GM23338 (cell line): ENCODE data around the gene STK4. TPM values are rescaled to one million over a fixed set of nuclear protein-coding genes. Genes with fewer than 3 reads are reported as not detected.

Source experiments
- ATAC-seq: fragments of 200-7000 bp; cut with Tn5 transposase; 3 replicates; pipeline ENCODE4 v1.9.1; 2020
- DNase-seq: peaks from one replicate; pipeline ENCODE4 v3.0.0-alpha.2; 2015; ENCODE audit warnings: low spot score
- H2AFZ ChIP-seq: fragments of 200-600 bp; sonication (generic); 2 replicates; pipeline ENCODE4 v1.8.0; 2016; ENCODE audit warnings: antibody characterized with exemption, mild to moderate bottlenecking, moderate library complexity
- H3F3A ChIP-seq: fragments of 200-600 bp; sonication (generic); replicated peaks from 2 replicates; pipeline ENCODE4 v1.8.0; 2017; ENCODE audit warnings: antibody characterized with exemption, mixed run types, low read depth
- H3K27ac ChIP-seq: fragments of 200-600 bp; sonication (generic); 2 replicates; pipeline ENCODE4 v1.6.1; 2016; ENCODE audit warnings: low read depth
- H3K27me3 ChIP-seq: fragments of 200-600 bp; sonication (generic); 2 replicates; pipeline ENCODE4 v1.8.0; 2016; ENCODE audit warnings: mild to moderate bottlenecking, mixed run types, moderate library complexity; ENCODE audit not compliant: insufficient read depth
- H3K36me3 ChIP-seq: fragments of 200-600 bp; sonication (generic); 2 replicates; pipeline ENCODE4 v1.8.0; 2016; ENCODE audit warnings: mild to moderate bottlenecking; ENCODE audit not compliant: insufficient read depth
- H3K4me1 ChIP-seq: fragments of 200-600 bp; sonication (generic); 2 replicates; pipeline ENCODE4 v1.8.0; 2016; ENCODE audit warnings: mild to moderate bottlenecking, moderate library complexity; ENCODE audit not compliant: insufficient read depth
- H3K4me2 ChIP-seq: fragments of 200-600 bp; sonication (generic); 2 replicates; pipeline ENCODE4 v1.7.1; 2017; ENCODE audit warnings: mixed run types
- H3K4me3 ChIP-seq: fragments of 200-600 bp; sonication (generic); 2 replicates; pipeline ENCODE4 v1.6.1; 2016; ENCODE audit warnings: mixed run types
- H3K79me2 ChIP-seq: fragments of 200-600 bp; sonication (generic); replicated peaks from 2 replicates; pipeline ENCODE4 v1.8.0; 2017; ENCODE audit warnings: mild to moderate bottlenecking; ENCODE audit not compliant: insufficient read depth
- H3K9me2 ChIP-seq: fragments of 200-600 bp; sonication (generic); 2 replicates; pipeline ENCODE4 v1.8.0; 2017; ENCODE audit not compliant: insufficient read depth
- H4K20me1 ChIP-seq: fragments of 200-600 bp; sonication (generic); replicated peaks from 2 replicates; pipeline ENCODE4 v1.8.0; 2017; ENCODE audit warnings: mild to moderate bottlenecking; ENCODE audit not compliant: insufficient read depth
- H3K27ac Mint-ChIP-seq: 2 replicates; pipeline ENCODE4 v1.8.0; 2020; ENCODE audit warnings: inconsistent platforms, mild to moderate bottlenecking, moderate library complexity, mixed read lengths
- H3K27me3 Mint-ChIP-seq: 3 replicates; pipeline ENCODE4 v1.8.0; 2022; ENCODE audit warnings: low read depth, mild to moderate bottlenecking, moderate library complexity, mixed read lengths, inconsistent platforms; ENCODE audit not compliant: insufficient read depth, poor library complexity
- H3K36me3 Mint-ChIP-seq: 3 replicates; pipeline ENCODE4 v1.8.0; 2021; ENCODE audit warnings: low read depth, mild to moderate bottlenecking, inconsistent platforms, moderate library complexity, mixed read lengths
- H3K4me1 Mint-ChIP-seq: 3 replicates; pipeline ENCODE4 v1.8.0; 2020; ENCODE audit warnings: mild to moderate bottlenecking, inconsistent platforms, mixed read lengths
- H3K4me3 Mint-ChIP-seq: 3 replicates; pipeline ENCODE4 v1.8.0; 2021; ENCODE audit warnings: moderate library complexity, mild to moderate bottlenecking, inconsistent platforms, mixed read lengths
- H3K9me3 Mint-ChIP-seq: 3 replicates; pipeline ENCODE4 v1.8.0; 2020; ENCODE audit warnings: moderate library complexity, mild to moderate bottlenecking, inconsistent platforms, mixed read lengths
- CREB1 ChIP-seq: fragments of 250-450 bp; sonication (Bioruptor Pico); IDR thresholded peaks from 2 replicates; pipeline ENCODE4 v1.5.0; 2020; ENCODE audit warnings: low read depth, mild to moderate bottlenecking, moderate library complexity
- CTCF ChIP-seq, 2 experiments: fragments of 200-600 bp in 1 of 2; sonication (generic) in 1 of 2; conservative IDR thresholded peaks; 2 replicates each; pipeline versions ENCODE4 v1.5.1 to v1.6.1; 2016 to 2017; ENCODE audit warnings: antibody characterized with exemption in 2 of 2, low read depth in 2 of 2, mild to moderate bottlenecking in 2 of 2, moderate library complexity in 1 of 2
- ETS1 ChIP-seq: IDR thresholded peaks from 2 replicates; pipeline ENCODE4 v1.6.1; 2016; ENCODE audit warnings: antibody characterized with exemption
- EZH2 ChIP-seq: fragments of 200-600 bp; sonication (generic); IDR thresholded peaks from one replicate; pipeline ENCODE4 v1.8.0; 2017; ENCODE audit warnings: antibody characterized with exemption, mild to moderate bottlenecking, low read depth; ENCODE audit not compliant: unreplicated experiment
- EZH2phosphoT487 ChIP-seq: fragments of 200-600 bp; sonication (generic); IDR thresholded peaks from one replicate; pipeline ENCODE4 v1.8.1; 2018; ENCODE audit warnings: antibody characterized with exemption; ENCODE audit not compliant: unreplicated experiment
- JUNB ChIP-seq: IDR thresholded peaks from one replicate; pipeline ENCODE4 v1.6.1; 2016; ENCODE audit warnings: antibody characterized with exemption; ENCODE audit not compliant: unreplicated experiment
- POLR2AphosphoS5 ChIP-seq: IDR thresholded peaks from 2 replicates; pipeline ENCODE4 v1.6.1; 2016; ENCODE audit warnings: antibody characterized with exemption, low read depth
- STAT1 ChIP-seq: IDR thresholded peaks from one replicate; pipeline ENCODE4 v1.6.1; 2016; ENCODE audit warnings: antibody characterized with exemption; ENCODE audit not compliant: unreplicated experiment
- ZNF114 ChIP-seq: fragments of 250-450 bp; sonication (Bioruptor Pico); IDR thresholded peaks from 2 replicates; pipeline ENCODE4 v1.5.0; 2020; ENCODE audit warnings: mild to moderate bottlenecking, moderate library complexity
- polyA plus RNA-seq: library from polyadenylated mRNA; unstranded; fragments of >200 nt; fragmentation: Nextera tagmentation; extraction: Ambion mirVana; gene quantifications from 2 replicates; pipeline ENCODE4 v1.2.1, GENCODE V29; 2016
- total RNA-seq: library from RNA; depleted of rRNA; stranded (reverse); fragments of >200 nt; shearing (Covaris generic); gene quantifications from 2 replicates; pipeline ENCODE4 v1.2.3, GENCODE V29; 2014

The STK4 gene
- total and polyA plus RNA-seq, 2 experiments from 2014 or later: 37.7 to 58.7 TPM

DNA sequence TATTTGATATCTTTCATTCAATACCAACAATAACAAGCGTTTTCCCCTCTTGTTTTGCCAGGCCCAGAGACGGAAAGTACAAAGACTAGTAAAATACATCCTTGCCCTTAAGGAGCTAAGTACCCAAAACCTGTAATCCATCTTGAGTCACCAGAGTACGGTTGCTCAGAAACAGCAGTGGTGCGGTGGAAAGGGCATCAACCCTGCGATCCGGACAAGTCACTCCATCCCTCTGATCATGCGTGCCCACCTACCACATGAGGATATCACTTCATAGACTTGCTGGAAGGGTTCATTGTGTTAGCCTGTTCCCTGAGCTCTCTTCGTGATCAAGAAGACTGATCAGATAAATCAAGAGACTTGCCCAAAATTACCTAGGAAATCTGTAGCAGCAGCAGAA lies 8.0 kb upstream of the STK4 start (continued):
- TF ChIP-seq CTCF (conservative IDR thresholded peaks at IDR 0.05; ENCODE audit: low read depth in 2 of 2) (no peak), ETS1 (no peak), JUNB (no peak), CREB1 (CRISPR knock-in tag) (no peak), STAT1 (no peak), ZNF114 (CRISPR knock-in tag) (no peak)

DNA sequence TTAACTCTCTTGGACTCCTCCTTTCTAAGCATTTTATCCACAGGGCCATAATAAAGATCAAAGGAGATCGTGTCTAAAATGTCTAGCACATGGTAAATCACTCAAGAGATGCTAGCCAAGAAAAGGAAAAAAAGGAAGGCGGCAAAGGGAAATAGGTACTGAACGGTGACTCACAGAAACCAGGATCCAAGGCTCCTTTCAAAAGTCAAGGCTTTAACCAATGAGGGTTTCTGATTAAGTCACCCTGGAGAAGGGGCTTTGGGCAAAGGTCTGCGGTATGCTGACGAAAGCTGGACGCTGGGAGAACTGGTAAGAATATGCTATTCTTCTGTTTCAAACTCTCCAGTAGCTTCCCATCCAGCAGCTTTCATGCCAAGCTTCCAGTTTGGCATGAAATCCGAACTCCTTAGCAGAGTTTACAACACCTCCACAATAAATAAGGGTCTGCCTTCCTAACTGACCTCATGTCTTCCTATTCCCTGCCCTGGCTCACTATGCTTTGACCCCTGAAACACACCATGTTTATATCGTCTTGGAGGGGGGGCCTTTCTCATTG lies 7.2 kb upstream of the STK4 start:
- H3K27me3 ChIP-seq: peaks cover 35% of the 10 kb centered on the region
- peak overlapping the region; percentile 95; the same call in 1 of the 2 replicates for H2AFZ ChIP-seq
- ATAC-seq (no peak), DNase-seq (no peak)
- peak overlapping the region; percentile 97 for H3K4me3 Mint-ChIP-seq
- peaks cover 30% of the 10 kb centered on the region for H3K4me1 ChIP-seq
- H3K4me3 ChIP-seq: peak overlapping the region; percentile 85
- no peaks in the 10 kb centered on the region for H3K9me3 Mint-ChIP-seq
- peaks cover 14% of the 10 kb centered on the region for H4K20me1 ChIP-seq
- H3F3A ChIP-seq: no peaks in the 10 kb centered on the region
- H3K9me2 ChIP-seq: no peaks in the 10 kb centered on the region
- peak overlapping the region; percentile 85 for H3K4me2 ChIP-seq
- peak overlapping the region; percentile 95; the same call in 1 of the 2 replicates for H3K27ac Mint-ChIP-seq
- peaks cover 24% of the 10 kb centered on the region for H3K36me3 Mint-ChIP-seq
- H3K79me2 ChIP-seq: peaks cover 28% of the 10 kb centered on the region
- no peak overlapping the region for H3K27ac ChIP-seq
- H3K27me3 Mint-ChIP-seq: peaks cover 14% of the 10 kb centered on the region
- no peak for TF ChIP-seq JUNB
- no peak for TF ChIP-seq CTCF (conservative IDR thresholded peaks at IDR 0.05; ENCODE audit: low read depth in 2 of 2)
- H3K36me3 ChIP-seq: peaks cover 15% of the 10 kb centered on the region
- H3K4me1 Mint-ChIP-seq: peaks cover 30% of the 10 kb centered on the region

DNA sequence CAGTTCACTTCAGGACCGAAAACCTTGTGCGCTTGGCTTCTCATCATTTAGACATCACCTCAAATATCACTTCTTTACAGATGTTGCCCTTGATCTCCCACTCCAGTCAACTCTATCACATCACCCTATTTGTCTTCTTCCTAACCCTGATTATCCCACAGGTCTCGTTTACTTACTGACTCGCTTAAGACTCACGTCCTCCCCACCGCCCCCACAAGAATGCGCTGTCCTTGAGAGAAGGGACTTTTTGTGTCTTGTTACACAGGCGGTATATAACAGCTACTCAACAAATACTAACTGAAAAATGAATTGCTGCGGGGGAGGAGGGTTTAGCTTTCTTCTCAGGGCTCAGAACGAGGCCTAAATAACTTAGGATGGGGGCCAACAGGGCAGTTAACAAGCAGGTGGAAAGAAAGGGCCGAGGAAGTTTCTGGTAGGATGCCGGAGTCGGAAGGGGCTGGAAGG lies 6.6 kb upstream of the STK4 start:
- Histone ChIP-seq H3K36me3 (peaks cover 15% of the 10 kb centered on the region), H3K4me1 (peaks cover 31% of the 10 kb centered on the region), H3K79me2 (peaks cover 28% of the 10 kb centered on the region), H3K27me3 (peaks cover 40% of the 10 kb centered on the region), H3F3A (no peaks in the 10 kb centered on the region), H4K20me1 (peaks cover 11% of the 10 kb centered on the region), H2AFZ (peak overlapping the region; percentile 95), H3K4me2 (peak overlapping the region; percentile 85), H3K9me2 (no peaks in the 10 kb centered on the region), H3K4me3 (peak overlapping the region; percentile 85), H3K27ac (no peak overlapping the region)
- Mint-ChIP-seq H3K36me3 (peaks cover 22% of the 10 kb centered on the region), H3K4me1 (peaks cover 30% of the 10 kb centered on the region), H3K4me3 (peak overlapping the region; percentile 97), H3K27ac (peak overlapping the region; percentile 95), H3K9me3 (no peaks in the 10 kb centered on the region), H3K27me3 (peaks cover 14% of the 10 kb centered on the region)
- ATAC-seq (peak; percentile 17), DNase-seq (peak; percentile 33)
- TF ChIP-seq ZNF114 (CRISPR knock-in tag) (no peak), EZH2phosphoT487 (no peak), EZH2 (no peak), POLR2AphosphoS5 (no peak)
